GM10248 (cell line): ENCODE measurements around the gene RUNX2.
"Not testable (repeated sequence)": the region's sequence is repeated elsewhere in the genome, so short reads cannot be mapped to it uniquely, and the experiment has no call there.

Experiments used
- CTCF ChIA-PET: fragments of 300-600 bp; sonication (Branson Sonifier 250); formaldehyde crosslinking; extraction: SDS; loops from one replicate; lab custom pipeline; 2021; ENCODE audit warnings: antibody characterized with exemption; lab: Yijun Ruan, JAX
- POLR2A ChIA-PET: fragments of 350-650 bp; sonication (Branson Sonifier 250); formaldehyde crosslinking; extraction: SDS; loops from one replicate; lab custom pipeline; 2020; ENCODE audit warnings: antibody characterized with exemption; lab: Yijun Ruan, JAX
- DNase-seq: peaks from one replicate; pipeline ENCODE4 v3.0.0; 2012; ENCODE audit errors: extremely low spot score
- TF ChIP-seq, protein P1 (sequence below): IDR thresholded peaks from 2 replicates; pipeline ENCODE4 v1.5.1; 2012; ENCODE audit warnings: mild to moderate bottlenecking, low read depth; ENCODE audit errors: extremely low read depth, missing control alignments, control extremely low read depth

Gene RUNX2

DNA sequence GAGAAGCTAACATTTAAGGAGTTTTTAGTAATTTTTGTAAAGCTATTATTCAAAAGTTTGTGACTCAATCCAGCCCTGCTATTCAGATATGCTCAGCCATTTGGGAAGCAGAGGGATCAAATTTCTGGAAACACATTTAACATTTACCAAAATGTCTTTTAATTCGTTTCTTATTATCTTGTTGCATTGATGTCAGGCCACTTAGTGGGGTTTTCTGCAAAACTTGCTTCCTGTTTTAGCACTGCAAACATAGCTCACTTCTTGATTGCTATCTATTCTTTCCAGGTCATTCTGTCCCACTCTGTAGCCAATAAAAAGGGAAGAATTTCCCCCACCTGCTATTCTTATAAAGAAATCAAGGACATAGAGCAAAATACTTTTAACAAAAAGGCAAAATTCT is 226.5 kb downstream of the RUNX2 start:
- TF ChIP-seq, protein P1, sequence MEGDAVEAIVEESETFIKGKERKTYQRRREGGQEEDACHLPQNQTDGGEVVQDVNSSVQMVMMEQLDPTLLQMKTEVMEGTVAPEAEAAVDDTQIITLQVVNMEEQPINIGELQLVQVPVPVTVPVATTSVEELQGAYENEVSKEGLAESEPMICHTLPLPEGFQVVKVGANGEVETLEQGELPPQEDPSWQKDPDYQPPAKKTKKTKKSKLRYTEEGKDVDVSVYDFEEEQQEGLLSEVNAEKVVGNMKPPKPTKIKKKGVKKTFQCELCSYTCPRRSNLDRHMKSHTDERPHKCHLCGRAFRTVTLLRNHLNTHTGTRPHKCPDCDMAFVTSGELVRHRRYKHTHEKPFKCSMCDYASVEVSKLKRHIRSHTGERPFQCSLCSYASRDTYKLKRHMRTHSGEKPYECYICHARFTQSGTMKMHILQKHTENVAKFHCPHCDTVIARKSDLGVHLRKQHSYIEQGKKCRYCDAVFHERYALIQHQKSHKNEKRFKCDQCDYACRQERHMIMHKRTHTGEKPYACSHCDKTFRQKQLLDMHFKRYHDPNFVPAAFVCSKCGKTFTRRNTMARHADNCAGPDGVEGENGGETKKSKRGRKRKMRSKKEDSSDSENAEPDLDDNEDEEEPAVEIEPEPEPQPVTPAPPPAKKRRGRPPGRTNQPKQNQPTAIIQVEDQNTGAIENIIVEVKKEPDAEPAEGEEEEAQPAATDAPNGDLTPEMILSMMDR = no peak
- DNase-seq = no peak
- CTCF ChIA-PET = interaction anchor here (0.8 to 1.2 kb wide), 2 partner anchors 9 to 20 kb away, joined by 3 read pairs; no protein-coding TSS in a partner anchor
- POLR2A ChIA-PET = no interaction called here

DNA sequence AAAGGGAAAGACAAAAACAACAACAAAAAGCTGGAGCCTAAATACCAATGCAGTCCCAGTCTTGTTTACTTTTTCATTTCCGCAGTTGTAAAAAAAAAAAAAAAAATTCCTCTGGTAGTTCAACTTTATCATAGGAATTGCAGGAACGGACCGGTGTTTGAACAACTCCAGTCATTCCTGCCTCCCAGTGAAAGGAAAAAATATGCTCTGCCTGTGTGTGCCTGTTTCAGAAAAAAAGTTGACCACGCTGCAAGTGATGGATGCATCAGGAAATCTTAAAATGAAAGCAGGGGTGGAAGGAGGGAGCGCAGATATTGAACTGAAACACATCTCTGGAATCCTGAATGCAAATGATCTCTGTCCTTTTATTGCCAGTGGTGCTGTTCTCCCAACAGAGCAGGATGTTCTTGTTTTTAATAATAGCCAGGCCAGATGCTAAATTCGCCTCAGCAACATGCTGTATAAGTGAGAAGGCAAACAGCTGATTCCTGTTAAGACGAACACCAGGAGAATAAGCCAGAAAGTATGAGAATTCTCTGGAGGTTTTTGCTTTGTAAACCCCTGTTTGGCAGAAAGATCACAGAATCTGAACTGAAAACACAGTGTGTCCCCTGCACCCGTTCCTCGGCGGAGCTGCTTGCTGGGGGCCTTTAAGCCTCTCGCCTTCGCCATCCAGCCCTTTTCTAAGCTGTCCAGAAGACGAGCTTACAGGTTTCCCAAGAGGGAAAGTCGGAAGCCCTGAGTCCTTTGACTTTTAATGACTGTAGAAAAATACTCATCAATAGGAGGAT is 228.0 kb downstream of the RUNX2 start:
- POLR2A ChIA-PET = no interaction called here
- DNase-seq = no peak
- TF ChIP-seq, protein P1 = no peak
- CTCF ChIA-PET = interaction anchor here (1.8 kb wide), 1 partner anchor 10 kb away, joined by 5 read pairs; no protein-coding TSS in a partner anchor

DNA sequence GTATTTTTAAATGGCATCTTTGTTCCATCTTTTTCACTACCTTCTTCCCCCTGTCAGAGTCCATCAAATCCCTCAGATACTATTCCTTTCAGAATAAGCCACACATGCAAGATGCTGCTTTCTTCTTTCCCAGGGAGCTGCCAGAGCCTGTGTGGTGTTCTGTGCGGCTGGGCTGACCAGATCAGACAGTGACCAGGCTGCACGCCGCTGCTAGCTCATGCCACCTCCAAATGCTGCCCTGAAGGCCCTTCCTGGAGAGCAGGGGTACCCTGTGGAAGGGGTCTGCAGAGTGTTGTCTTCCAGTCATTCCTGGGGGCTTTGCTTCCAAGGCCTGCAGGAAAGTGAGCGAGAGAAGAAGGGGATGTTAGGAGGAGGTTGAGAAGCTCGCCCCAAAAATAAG is 228.7 kb downstream of the RUNX2 start:
- ChIA-PET POLR2A (no interaction called here), CTCF (interaction anchor here (0.9 to 1.8 kb wide), 3 partner anchors 10 to 53 kb away, joined by 3 to 5 read pairs (median 4); no protein-coding TSS in a partner anchor)
- TF ChIP-seq, protein P1 = no peak
- no peak for DNase-seq

DNA sequence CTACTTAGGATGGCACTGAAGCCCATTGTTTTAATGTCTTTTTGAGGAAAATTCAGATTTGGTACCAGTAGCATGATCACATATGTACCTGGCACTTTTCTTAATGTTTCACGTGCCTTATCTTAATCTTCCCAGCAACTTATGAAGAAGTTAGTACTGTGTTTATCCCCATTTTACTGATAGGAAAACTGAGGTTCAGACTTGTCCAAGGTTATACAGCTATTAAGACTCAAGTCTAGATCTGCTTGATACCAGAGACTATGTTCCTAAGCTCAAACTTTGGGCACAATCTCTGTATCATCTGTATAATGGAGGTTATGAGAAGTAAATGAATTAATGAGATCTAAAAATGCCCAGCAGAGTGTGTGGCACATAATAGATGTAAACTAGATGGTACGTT is 229.3 kb downstream of the RUNX2 start:
- no peak for DNase-seq
- ChIA-PET POLR2A (no interaction called here), CTCF (interaction anchor here (0.9 to 1.8 kb wide), 3 partner anchors 9 to 53 kb away, joined by 3 to 5 read pairs (median 4); no protein-coding TSS in a partner anchor)
- TF ChIP-seq, protein P1 = no peak

DNA sequence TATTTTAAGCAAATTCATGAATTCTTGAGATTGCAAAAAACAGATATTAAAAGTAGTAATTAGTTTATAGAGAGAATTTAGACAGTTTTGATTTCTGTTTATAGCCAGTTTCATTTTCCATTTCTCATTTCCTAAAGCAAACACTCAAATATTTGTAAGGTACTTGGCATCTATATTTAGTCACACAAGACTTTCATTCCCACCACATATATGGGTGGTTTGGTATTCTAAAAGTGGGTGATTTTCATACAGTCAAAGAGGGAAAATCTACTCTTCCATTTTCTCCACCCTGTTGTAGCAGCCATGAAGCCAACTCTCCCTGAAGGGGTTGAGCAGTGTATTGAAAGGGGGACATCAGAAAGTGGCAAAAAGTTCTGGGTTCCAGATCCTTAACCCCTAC is 230.7 kb downstream of the RUNX2 start:
- ChIA-PET POLR2A (no interaction called here), CTCF (interaction anchor here (1.4 kb wide), 1 partner anchor 10 kb away, joined by 4 read pairs; no protein-coding TSS in a partner anchor)
- no peak for DNase-seq
- TF ChIP-seq, protein P1 = no peak

DNA sequence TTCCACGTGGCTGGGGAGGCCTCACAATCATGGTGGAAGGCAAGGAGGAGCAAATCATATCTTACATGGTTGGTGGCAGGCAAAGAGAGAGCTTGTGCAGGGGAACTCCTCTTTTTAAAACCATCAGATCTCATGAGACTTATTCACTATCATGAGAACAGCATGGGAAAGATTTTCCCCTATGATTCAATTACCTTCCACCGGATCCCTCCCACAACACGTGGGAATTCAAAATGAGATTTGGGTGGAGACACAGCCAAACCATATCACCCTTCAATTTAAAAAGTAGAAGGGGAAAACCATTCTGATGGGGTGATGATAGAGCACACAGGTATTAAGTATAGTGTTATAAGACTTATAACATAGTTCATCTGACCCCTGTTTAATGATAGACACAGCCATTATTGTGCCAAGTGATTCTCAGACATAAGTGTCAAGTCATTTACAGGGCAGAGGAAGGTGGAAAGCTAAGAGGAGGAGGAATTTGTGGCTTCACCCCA is 232.2 kb downstream of the RUNX2 start:
- DNase-seq, CTCF ChIA-PET, POLR2A ChIA-PET: not testable (repeated sequence)

DNA sequence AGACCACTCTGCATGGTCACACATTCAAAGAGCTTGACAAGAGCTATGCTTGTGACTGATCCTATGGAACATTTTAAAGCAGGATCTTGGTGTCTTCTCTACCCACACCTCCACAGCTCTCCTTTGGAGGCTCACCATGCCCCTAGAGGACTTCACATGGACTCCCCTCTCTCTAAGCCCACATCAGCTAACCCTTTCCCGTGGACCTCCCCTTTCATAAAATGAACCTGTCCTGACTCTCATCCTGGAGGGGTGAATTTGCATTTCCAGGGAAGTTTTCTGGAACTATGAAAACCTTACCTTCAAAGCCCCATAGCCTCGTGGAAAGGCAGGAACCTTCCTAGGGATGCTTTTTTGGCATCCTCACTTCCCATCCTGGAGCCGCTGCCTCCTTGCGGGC is 234.0 kb downstream of the RUNX2 start:
- CTCF ChIA-PET = no interaction called here
- TF ChIP-seq, protein P1 = no peak
- DNase-seq = no peak
- POLR2A ChIA-PET = no interaction called here
